ENCODE measurements around the gene IRF6. TPM values are rescaled to one million over a fixed set of nuclear protein-coding genes. Genes with fewer than 3 reads are reported as not detected.

The IRF6 gene
- total RNA-seq, 1 experiment from 2014 or later, result 17.2 TPM

DNA sequence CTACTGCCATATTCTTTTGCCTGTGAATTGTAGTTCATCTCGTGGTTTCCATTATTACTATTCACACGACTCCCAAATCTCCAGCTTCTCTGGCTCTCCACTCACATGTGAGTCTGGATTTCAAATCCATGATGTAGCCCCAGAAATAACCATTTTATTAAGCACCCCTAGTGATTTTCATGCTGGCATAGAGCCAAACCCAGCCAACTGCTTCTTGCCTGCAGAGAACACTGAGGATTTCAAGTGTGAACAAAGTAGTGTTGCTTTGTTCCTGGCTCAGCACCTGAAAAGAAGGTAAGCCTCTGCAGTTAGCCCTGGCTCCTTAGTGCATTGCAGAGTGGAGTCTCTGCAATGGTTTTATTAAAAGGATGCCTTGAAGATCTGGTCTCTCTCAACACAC lies 47.7 kb upstream of the IRF6 start (continued):
- TF ChIP-seq, protein P1, sequence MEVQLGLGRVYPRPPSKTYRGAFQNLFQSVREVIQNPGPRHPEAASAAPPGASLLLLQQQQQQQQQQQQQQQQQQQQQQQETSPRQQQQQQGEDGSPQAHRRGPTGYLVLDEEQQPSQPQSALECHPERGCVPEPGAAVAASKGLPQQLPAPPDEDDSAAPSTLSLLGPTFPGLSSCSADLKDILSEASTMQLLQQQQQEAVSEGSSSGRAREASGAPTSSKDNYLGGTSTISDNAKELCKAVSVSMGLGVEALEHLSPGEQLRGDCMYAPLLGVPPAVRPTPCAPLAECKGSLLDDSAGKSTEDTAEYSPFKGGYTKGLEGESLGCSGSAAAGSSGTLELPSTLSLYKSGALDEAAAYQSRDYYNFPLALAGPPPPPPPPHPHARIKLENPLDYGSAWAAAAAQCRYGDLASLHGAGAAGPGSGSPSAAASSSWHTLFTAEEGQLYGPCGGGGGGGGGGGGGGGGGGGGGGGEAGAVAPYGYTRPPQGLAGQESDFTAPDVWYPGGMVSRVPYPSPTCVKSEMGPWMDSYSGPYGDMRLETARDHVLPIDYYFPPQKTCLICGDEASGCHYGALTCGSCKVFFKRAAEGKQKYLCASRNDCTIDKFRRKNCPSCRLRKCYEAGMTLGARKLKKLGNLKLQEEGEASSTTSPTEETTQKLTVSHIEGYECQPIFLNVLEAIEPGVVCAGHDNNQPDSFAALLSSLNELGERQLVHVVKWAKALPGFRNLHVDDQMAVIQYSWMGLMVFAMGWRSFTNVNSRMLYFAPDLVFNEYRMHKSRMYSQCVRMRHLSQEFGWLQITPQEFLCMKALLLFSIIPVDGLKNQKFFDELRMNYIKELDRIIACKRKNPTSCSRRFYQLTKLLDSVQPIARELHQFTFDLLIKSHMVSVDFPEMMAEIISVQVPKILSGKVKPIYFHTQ (CRISPR knock-in tag; IDR thresholded peaks at IDR 0.05), result no peak
- TF ChIP-seq JUN (CRISPR knock-in tag; IDR thresholded peaks at IDR 0.05) (no peak), IRF2 (CRISPR knock-in tag; IDR thresholded peaks at IDR 0.05; ENCODE audit: borderline replicate concordance, low read depth) (no peak), ZNF416 (CRISPR knock-in tag; IDR thresholded peaks at IDR 0.05) (no peak), SOX15 (CRISPR knock-in tag; IDR thresholded peaks at IDR 0.05) (no peak), ZNF121 (CRISPR knock-in tag; IDR thresholded peaks at IDR 0.05) (no peak), GRHL2 (CRISPR knock-in tag; IDR thresholded peaks at IDR 0.05; ENCODE audit: insufficient replicate concordance, severe bottlenecking) (no peak), OVOL2 (CRISPR knock-in tag; IDR thresholded peaks at IDR 0.05; ENCODE audit: borderline replicate concordance) (no peak), TEAD1 (CRISPR knock-in tag; IDR thresholded peaks at IDR 0.05) (no peak)
- TF ChIP-seq, protein P2, sequence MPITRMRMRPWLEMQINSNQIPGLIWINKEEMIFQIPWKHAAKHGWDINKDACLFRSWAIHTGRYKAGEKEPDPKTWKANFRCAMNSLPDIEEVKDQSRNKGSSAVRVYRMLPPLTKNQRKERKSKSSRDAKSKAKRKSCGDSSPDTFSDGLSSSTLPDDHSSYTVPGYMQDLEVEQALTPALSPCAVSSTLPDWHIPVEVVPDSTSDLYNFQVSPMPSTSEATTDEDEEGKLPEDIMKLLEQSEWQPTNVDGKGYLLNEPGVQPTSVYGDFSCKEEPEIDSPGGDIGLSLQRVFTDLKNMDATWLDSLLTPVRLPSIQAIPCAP (CRISPR knock-in tag; IDR thresholded peaks at IDR 0.05), result no peak

DNA sequence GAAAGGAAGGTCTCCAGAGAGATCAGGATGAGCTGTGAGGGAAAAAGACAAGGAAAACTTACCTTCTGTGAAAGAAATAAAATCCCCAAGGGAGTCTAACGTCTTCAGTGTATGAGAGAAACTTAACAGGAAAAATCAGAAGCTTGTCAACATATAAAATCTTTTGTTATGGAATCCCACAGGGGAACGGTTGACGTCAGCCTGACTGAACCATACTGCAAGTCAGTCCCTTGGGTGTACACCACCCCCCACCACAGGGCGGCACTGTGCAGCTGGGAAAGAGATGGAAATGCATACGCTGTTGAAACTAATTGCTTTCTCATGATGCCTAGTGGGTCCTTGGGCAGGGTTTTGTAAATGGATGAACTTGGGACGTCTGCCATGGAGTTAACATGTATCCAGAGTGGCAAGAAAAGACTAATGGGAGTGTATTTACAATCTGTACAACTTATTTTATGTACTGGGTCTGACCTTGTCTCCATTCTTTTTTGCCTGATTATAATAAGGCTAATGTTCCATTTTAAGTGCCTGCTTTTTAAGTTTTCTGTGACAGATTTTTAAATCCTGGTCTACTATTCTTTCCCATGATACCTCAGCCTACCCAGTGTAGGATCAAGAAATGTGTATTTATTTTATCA lies 44.5 kb upstream of the IRF6 start:
- Mint-ChIP-seq H3K4me1 (no peaks in the 10 kb centered on the region), H3K9me3 (no peaks in the 10 kb centered on the region)

DNA sequence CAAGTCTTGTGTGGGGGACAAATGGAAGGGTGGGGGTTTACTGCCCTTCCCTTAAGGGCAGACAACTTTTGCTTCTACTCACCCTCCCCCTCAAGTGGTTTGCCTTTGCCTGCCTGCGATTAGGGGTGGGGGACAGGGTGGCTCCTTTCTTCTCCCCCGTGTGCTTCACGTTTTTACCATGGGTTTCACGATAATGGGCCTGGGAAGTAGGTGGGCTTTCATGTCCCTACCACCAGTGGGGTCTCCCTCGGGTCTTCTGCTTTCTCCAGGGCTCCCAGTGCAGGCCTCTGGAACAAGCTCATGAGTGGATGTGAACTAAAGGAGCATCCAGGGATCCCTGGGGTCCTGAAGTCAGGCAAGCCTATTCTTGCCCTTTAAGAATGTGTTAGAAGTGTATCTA lies 43.4 kb upstream of the IRF6 start:
- no peaks in the 10 kb centered on the region for H3K9me3 Mint-ChIP-seq
- H3K27ac Mint-ChIP-seq, result no peak overlapping the region
- POLR2A ChIA-PET, result no interaction called here
- no peaks in the 10 kb centered on the region for H3K4me1 Mint-ChIP-seq
- no peaks in the 10 kb centered on the region for H3K27me3 Mint-ChIP-seq (ENCODE audit: low read depth)
- H3K4me3 Mint-ChIP-seq, result no peak overlapping the region
- no peak for DNase-seq (ENCODE audit: low spot score)
- CTCF ChIA-PET, result interaction anchor here (1.6 to 1.9 kb wide), 2 partner anchors 9 to 51 kb away, joined by 4 to 6 read pairs; no protein-coding TSS in a partner anchor
- TF ChIP-seq RORB (CRISPR knock-in tag; IDR thresholded peaks at IDR 0.05), result no peak
- no peak for TF ChIP-seq FOXP1 (CRISPR knock-in tag; IDR thresholded peaks at IDR 0.05; ENCODE audit: borderline replicate concordance)
- TF ChIP-seq RELA (CRISPR knock-in tag; IDR thresholded peaks at IDR 0.05; ENCODE audit: borderline replicate concordance), result no peak
- TF ChIP-seq, protein P2 (CRISPR knock-in tag; IDR thresholded peaks at IDR 0.05), result no peak
- TF ChIP-seq ZBTB21 (CRISPR knock-in tag; IDR thresholded peaks at IDR 0.05; ENCODE audit: borderline replicate concordance), result no peak
- TF ChIP-seq FOXK1 (CRISPR knock-in tag; IDR thresholded peaks at IDR 0.05), result no peak
- TF ChIP-seq, protein P3, sequence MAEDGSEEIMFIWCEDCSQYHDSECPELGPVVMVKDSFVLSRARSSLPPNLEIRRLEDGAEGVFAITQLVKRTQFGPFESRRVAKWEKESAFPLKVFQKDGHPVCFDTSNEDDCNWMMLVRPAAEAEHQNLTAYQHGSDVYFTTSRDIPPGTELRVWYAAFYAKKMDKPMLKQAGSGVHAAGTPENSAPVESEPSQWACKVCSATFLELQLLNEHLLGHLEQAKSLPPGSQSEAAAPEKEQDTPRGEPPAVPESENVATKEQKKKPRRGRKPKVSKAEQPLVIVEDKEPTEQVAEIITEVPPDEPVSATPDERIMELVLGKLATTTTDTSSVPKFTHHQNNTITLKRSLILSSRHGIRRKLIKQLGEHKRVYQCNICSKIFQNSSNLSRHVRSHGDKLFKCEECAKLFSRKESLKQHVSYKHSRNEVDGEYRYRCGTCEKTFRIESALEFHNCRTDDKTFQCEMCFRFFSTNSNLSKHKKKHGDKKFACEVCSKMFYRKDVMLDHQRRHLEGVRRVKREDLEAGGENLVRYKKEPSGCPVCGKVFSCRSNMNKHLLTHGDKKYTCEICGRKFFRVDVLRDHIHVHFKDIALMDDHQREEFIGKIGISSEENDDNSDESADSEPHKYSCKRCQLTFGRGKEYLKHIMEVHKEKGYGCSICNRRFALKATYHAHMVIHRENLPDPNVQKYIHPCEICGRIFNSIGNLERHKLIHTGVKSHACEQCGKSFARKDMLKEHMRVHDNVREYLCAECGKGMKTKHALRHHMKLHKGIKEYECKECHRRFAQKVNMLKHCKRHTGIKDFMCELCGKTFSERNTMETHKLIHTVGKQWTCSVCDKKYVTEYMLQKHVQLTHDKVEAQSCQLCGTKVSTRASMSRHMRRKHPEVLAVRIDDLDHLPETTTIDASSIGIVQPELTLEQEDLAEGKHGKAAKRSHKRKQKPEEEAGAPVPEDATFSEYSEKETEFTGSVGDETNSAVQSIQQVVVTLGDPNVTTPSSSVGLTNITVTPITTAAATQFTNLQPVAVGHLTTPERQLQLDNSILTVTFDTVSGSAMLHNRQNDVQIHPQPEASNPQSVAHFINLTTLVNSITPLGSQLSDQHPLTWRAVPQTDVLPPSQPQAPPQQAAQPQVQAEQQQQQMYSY (CRISPR knock-in tag; IDR thresholded peaks at IDR 0.05), result no peak
- H3K36me3 Mint-ChIP-seq, result peaks cover 39% of the 10 kb centered on the region
- no peak for ATAC-seq

More for the DNA sequence above, 44.5 kb upstream of the IRF6 start:
- Mint-ChIP-seq H3K36me3 (peaks cover 39% of the 10 kb centered on the region), H3K4me3 (no peak overlapping the region), H3K27ac (no peak overlapping the region), H3K27me3 (ENCODE audit: low read depth) (no peaks in the 10 kb centered on the region)
- TF ChIP-seq, protein P4, sequence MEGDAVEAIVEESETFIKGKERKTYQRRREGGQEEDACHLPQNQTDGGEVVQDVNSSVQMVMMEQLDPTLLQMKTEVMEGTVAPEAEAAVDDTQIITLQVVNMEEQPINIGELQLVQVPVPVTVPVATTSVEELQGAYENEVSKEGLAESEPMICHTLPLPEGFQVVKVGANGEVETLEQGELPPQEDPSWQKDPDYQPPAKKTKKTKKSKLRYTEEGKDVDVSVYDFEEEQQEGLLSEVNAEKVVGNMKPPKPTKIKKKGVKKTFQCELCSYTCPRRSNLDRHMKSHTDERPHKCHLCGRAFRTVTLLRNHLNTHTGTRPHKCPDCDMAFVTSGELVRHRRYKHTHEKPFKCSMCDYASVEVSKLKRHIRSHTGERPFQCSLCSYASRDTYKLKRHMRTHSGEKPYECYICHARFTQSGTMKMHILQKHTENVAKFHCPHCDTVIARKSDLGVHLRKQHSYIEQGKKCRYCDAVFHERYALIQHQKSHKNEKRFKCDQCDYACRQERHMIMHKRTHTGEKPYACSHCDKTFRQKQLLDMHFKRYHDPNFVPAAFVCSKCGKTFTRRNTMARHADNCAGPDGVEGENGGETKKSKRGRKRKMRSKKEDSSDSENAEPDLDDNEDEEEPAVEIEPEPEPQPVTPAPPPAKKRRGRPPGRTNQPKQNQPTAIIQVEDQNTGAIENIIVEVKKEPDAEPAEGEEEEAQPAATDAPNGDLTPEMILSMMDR (IDR thresholded peaks at IDR 0.05), result peak; percentile 61
- no peak for TF ChIP-seq MXD4 (CRISPR knock-in tag; IDR thresholded peaks at IDR 0.05; ENCODE audit: borderline replicate concordance)
- POLR2A ChIA-PET, result interaction anchor here (1.3 kb wide), 1 partner anchor 9 kb away, joined by 10 read pairs; no protein-coding TSS in a partner anchor
- CTCF ChIA-PET, result interaction anchor here (0.8 to 1.9 kb wide), 8 partner anchors 8 to 525 kb away, joined by 3 to 6 read pairs (median 4); no protein-coding TSS in a partner anchor
- DNase-seq (ENCODE audit: low spot score) (peak; percentile 81), ATAC-seq (peak; percentile 81)
